Suppressor macrophage (primary cell): ENCODE measurements around the gene AFG1L.
"Not testable (repeated sequence)": the region's sequence is repeated elsewhere in the genome, so short reads cannot be mapped to it uniquely, and the experiment has no call there.

ENCODE experiments used
- DNase-seq, 4 experiments: peaks; one replicate each; pipeline ENCODE4 v3.0.0-alpha.2; 2020 to 2022

The AFG1L gene

DNA sequence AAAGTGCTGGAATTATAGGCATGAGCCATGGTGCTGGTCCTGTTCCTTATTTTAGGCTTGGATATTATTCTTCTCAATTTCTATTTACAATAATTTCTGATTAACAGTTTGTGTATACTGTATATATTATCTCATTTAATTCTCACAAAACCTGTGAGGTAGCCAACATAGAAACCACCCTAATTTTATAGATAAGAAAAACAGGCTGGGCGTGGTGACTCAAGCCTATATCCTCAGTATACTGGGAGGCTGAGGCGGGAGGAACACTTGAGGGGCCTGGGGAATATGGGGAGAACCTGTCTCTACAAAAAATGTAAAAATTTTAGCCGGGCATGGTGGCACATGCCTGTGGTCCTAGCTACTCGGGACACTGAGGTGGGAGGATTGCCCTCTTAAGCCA, 3.8 kb upstream of the AFG1L start:
- DNase-seq = no peak

DNA sequence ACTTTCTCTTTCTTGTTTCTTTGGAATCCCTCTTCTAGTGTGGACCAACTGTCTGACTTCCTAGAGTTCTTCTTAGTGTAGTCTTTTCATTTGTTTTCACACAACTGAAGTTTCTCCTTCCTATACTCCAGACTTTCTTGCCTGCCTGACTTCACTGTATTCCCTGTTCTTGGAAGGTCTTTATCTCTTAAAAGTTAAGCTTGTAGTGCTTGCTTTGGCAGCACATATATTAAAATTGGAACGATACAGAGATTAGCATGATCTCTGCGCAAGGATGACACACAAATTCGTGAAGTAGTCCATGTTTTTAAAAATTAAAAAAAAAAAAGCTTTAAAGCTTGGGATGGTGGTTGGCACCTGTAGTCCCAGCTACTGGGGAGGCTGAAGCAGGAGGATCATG, 2.3 kb upstream of the AFG1L start:
- not testable (repeated sequence) for DNase-seq

DNA sequence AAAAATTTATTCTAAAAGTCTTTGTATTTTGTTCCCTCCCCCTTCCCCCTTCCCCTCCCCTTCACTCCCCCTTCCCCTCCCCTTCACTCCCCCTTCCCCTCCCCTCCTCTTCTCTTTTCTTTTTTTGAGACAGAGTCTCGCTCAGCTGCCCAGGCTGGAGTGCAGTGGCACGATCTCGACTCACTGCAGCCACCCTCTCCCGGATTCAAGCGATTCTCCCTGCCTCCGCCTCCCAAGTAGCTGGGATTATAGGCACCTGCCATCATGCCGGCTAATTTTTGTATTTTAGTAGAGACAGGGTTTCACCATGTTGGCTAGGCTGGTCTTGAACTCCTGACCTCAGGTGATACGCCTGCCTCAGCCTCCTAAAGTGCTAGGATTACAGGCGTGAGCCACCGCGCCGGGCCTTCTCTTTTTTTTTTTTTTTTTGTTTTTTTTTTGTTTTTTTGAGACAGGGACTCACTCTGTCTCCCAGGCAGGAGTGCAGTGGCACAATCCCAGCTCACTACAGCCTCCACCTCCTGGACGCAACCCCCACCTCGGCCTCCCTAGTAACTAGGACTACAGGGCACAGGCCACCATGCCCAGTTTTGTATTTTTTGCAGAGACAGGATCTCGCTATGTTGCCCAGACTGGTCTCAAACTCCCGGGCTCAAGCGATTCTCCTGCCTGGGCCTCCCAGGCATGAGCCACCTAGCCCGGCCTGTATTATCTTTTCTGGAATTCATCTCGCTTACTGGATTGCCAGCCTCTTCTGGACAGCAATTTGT, 1.1 kb upstream of the AFG1L start:
- no peak for DNase-seq

DNA sequence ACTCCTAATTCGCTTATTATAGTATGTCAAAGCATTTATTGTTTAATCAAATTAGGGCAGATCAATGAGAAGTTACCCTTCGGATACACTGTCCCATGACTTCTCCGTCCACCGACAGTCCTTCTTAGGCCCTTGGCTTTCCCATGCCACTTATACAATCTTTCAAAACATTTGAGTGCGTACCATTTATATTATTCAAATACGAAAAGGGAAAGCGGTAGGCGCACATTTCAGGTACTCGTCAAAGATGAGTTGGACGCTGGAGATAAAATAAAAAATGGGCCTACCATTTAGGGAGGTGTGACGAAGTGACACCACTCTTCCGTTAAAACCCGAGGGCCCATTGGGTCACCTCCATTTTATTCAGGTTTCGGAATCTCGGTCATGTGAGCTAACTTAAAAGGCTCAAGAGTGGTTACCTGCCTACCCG, 542 bp upstream of the AFG1L start:
- DNase-seq = no peak

DNA sequence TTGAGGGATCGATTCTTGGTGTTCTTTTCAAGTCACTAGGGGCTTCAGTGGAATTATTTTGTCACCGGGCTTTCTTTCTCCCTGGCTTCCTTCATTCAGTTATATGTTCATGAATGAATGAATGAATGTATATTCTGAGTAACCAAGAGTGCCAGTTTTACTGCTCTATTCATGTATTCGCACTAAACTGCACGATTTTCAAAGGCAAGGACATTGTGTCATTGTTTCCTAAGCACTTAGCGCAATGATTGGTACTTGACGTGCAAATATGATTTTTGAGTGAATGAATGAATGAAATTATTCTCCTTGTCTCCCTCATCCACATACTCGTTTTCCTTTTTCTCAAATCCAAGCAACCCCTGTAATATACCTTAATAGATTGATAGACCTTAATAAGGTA, 822 bp downstream of the AFG1L start:
- no peak for DNase-seq

DNA sequence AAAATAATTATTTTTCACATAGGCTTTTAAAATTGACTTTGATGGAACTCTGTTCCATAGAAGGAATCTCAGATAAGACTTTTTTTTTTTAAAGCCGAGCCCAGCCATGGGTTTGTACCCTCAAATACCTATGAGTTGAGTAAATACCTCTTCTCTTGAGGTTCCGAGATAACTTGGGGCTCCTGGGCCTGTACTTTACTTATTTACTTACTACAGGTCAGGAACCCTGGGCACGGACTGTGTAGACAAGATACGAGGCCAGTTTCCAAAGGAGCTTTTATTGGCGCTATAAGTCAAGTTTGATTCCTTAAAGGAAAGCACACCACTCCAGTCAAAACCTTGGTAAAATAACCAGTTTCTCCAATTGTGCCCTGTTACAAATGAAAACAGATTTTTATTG, 7.5 kb downstream of the AFG1L start:
- no peak for DNase-seq

DNA sequence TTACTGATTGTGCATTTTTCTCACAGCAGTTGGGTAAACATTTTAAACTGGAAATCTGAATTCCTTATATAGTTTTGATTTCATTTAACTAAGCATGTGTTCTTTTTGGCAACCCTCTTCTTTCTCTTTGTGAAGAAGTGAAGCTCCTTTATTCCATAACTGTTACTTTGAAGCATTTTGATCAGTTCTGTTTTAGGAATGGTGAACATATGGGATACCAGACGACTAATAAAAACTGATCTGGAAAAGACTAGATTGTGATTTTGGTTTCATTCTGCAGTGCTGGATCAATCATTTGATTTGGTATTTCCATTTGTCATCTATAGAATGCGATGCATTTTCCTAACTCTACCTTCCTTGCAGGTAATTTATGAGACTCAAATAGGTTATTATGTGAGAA, 9.8 kb downstream of the AFG1L start:
- DNase-seq = no peak

DNA sequence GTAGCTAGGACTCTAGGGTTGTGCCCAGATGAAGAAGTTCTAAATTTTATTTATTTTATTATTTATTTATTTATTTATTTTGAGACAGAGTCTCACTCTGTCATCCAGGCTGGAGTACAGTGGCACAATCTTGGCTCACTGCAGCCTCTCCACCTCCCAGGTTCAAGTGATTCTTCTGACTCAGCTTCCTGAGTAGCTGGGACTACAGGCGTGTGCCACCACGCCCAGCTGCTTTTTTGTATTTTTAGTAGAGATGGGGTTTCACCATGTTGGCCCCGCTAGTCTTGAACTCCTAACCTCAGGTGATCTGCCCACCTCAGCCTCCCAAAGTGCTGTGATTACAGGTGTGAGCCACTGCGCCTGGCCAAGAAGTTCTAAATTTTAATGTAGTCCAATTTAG, 13.8 kb downstream of the AFG1L start:
- DNase-seq = not testable (repeated sequence)

DNA sequence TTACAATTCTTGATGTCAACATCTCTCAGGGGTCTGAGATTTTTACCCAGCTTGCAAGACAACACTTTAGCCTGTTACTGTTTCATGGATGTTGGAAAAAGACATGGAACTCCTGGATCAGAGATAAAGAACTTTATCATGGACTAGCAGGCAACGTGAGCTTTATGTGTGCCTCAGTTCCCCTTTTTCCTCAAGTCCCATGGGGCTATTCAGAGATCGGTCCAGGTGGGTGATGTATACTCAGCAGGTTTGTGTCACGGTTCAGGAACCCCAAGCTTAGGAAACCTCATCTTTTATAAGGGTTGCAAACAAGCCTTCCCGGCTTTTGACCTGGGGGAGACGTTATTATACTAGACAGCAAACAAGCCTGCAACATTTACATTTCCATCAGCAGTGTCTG, 15.0 kb downstream of the AFG1L start:
- no peak for DNase-seq

DNA sequence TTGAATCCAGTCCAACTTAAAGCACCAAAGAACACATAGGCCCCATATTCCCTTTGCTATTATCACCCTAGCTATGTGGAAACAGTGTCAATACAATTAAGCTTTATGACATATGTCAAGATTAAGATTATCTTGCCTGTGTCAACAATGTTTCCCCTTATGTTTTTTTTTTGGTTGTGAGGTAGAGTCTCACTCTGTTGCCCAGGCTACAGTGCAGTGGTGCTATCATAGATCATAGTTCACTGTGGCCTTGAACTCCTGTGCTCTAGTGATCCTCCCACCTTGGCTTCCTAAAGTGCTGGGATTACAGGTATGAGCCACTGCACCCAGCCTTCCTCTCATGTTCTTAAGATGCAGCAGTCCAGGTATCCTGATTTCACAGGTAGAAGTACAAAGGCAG, 17.8 kb downstream of the AFG1L start:
- DNase-seq = no peak

DNA sequence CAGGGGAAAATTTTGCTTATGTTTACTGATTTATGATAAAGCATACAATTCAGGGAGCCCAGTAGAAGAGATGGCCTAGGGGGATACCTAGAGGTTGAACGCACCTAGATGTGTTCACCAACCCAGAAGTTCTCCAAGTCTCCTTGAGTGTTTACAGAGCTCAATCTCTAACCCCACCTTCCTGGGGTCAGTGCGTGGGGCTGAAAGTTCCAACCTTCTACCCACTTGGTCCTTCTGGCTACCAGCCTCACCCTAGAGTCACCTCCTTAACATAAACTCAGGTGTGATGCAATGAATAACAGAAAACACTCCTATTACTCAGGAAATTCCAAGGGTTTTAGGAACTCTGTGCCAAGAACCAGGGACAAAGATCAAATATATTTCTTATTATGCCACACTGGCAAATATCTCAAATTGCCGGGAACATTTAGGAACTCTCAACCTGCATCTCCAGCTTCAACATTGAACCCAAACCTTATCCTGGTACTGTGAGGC, 26.4 kb downstream of the AFG1L start:
- no peak for DNase-seq

DNA sequence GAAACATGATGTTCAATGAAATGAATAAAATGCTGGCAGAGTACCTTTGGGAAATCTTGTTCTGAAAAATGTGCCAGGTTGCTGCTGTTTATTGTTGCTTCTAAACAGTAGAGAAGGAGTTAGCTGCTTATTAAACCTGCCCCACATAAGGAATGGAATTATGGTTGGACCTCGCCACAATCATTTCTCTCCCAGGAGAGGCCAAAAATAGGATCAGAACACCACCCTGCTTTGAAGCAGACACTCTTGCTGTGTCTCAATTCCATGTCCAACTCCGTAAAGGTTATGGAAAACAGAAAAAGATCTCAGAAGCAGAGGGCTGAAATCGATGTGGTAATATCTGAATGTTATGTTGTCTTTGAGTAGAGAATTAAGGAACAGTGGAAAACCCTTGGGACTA, 27.9 kb downstream of the AFG1L start:
- no peak for DNase-seq

DNA sequence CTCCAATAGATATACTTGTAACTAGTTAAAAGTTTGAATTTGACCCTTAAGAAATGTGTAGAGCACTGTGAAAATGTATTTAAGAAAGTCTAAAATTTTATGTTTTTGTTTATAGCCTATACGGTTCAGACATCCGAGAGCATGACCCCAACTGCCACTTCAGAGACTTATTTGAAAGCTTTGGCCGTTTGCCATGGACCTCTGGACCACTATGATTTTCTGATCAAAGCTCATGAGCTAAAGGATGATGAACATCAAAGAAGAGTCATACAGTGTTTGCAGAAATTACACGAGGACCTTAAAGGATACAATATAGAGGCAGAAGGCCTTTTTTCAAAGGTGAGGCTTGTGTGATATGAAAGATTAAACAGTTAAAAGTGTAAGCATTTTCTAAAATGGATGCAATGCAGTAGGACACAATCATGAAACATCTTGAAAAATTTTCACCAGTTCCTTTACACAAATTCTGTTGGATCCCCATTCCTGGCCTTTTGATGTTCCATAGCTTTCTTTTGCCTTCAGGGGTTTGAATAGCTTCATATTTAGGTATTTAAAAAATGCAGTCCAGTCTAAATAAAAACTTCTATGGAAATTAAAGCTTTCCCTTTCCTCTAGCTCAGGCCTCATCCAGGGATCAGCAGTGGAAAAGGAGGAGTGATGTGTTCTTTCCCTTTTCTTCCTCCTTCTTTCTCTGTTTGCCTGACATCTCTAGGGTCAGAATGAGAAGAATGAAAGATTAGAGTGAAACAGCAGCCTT, 29.0 kb downstream of the AFG1L start:
- no peak for DNase-seq

DNA sequence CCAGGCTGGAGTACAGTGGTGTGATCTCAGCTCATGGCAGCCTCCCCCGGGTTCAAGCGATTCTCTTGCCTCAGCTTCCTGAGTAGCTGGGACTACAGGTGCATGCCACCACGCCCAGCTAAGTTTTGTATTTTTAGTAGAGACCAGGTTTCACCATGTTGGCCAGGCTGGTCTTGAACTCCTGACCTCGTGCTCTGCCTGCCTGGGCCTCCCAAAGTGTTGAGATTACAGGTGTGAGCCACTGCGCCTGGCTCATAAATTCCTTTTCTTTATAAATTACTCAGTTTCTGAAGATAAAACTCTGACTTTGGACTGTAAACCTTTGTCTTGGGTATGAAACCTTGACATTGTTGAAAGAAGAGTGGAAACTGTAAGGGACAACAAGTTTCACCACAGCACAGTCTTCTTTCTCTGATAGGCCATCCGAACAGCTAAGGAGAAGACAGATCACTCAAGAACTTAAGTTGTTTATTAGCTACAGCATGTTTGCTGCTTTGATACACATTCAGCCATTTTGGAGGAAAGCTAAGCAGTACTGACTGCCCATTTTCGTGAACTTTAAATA, 35.4 kb downstream of the AFG1L start:
- not testable (repeated sequence) for DNase-seq

DNA sequence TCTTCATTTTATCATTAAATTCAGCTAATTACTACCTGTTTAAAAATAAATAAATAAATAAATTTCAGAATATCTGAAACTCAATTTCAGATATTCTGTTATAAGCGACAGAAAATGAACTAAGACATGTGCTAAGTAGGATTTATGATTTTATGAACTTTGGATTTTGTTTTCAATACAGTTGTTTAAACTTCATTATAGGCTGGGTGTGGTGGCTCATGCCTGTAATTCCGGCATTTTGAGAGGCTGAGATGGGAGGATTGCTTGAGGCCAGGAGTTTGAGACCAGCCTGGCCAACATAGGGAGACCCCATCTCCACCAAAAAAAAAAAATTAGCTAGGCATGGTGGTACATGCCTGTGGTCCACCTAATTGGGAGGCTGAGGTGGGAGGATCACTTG, 36.0 kb downstream of the AFG1L start:
- no peak for DNase-seq

DNA sequence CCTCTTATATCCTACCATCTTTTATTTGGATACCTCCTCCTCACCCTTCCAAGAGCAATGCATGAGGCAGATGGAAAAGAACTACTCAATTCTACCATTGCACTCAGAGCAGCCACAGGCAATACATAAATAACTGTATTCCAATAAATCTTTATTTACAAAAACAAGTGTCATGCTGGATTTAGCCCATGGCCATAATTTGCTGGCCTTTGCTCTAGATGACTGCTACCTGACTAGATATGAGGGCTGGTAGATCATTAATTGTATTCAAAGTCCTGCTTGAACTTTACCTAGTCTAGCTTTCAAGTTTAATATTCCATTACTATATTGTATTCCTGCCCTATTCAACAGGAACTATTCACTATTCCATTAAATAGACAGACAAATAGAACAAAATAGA, 37.1 kb downstream of the AFG1L start:
- no peak for DNase-seq

DNA sequence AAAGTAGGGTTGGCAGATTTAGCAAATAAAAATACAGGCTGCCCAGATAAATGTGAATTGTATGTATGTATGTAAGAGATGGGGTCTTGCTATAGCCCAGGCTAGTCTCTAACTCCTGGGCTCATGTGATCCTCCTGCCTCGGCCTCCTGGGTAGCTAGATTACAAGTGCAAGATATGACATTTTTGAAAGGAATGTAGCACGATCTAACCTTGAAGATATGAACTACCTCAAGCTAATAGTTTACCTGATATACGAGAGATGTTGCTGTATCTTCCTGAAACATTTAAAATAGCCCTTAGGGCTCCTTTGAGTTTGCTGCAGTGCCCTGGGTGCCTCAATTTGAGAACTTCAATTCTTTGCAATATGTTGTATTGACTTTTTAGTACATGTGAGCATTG, 42.1 kb downstream of the AFG1L start:
- DNase-seq = no peak

DNA sequence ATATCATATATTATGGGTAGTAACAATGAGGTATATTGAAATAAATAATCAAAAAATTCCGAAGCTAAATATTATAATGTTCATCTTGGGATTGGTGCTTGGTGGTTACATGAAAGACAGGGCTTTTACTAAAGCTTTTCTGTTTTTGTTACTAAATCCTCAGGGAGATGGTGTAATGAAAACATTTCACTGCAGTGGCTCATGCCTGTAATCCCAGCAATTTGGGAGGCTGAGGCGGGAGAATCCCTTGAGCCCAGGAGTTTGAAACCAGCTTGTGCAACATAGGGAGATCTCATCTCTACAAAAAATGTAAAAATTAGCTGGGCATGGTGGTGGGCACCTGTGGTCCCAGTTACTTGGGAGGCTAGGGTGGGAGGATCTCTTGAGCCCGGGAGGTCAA, 42.9 kb downstream of the AFG1L start:
- no peak for DNase-seq

DNA sequence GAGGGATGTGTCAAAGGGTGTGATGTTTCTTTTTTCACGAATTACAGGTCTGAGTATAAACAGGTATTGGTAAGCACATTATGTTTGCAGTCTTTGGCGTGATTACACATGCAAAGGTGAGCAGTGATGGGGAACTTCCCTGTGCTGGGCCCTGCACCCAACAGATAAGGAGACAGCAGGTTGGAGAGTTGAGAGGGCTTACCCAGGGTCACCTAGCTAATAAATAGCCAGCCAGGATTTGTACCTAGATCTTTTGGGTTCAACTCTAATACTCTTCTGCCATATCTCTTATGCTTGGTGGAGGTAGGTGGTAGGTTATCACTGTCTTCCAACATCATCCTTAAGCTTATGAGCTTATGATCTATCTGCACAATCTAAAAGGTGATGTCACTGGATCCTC, 46.5 kb downstream of the AFG1L start:
- no peak for DNase-seq

DNA sequence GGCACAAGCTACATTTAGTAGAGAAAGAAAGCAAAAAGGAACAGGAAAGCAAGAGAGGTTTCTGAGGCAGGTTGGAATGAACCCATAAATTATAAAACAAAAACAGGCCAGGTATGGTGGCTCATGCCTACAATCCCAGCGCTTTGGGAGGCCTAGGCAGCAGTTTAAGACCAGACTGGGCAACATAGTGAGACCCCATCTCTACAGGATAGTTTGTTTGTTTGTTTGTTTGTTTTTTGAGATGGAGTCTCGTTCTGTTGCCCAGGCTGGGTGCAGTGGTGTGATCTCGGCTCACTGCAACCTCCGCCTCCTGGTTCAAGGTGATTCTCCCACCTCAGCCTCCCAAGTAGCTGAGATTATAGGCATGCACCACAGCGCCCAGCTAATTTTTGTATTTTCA, 49.0 kb downstream of the AFG1L start:
- DNase-seq = no peak

DNA sequence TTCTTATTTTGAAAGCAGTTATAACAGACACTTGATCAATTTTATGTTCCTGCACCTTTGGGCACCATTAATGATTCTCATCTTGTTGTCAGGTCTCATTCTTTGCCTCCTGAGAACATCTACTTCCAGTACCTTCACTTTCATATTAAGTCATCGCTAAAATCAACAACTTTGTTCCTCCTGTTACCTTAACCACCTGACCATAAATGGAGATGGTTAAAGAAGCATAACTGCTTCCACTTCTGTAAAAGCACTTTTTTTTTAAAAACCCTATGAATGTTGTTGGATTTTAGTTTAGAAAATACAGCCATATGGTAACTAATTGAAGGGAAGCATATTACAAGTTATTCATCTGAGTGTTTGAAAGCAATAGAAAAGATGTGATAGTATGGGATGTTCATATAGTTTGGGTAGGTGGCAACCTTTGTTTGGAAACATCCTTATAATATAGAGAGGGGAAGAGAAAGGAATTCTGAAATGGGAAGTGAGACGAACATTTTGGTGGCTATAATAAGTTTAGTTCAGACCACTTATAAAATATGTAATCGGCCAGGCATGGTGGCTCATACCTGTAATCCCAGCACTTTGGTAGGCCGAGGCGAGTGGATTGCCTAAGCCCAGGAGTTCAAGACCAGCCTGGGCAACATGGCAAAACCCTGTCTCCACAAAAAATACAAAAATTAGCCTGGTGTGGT, 53.9 kb downstream of the AFG1L start:
- DNase-seq = no peak

DNA sequence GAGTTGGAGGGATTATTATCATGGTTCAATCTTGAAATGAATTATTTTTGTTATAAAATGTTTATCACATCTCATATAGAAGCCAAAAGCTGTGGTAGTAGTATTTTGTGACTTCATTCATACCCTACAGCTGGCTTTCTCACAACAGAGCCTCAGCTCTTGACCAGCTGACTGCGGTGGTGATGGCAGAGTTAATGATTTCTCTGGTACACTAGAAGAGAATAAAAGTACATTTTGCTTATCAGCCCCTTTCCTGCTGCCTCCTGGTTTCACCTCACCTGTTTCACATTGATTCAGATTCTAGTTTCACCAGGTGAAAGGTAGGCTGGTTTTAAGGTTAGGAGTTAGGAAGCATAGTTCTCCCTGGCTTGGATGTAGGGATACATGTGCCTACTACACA, 55.7 kb downstream of the AFG1L start:
- no peak for DNase-seq

DNA sequence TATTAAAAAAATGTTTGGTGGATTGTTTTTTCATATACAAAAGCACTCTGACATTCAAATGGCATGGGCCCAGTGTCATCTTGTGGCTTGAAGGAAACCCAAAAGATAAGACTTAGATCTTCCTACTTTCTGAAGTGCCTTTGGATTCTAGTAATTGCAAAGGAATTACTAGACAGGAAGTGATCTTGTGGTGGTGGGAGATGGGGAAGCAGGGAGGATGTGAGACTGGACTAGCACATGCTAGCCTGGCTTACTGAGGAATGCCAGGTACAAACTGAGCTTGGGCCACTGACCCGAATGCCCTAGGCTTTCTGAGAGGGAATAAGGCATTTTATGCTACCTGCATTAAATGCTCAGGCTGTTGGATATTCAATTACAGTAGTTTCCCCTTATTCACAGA, 59.0 kb downstream of the AFG1L start:
- DNase-seq = no peak
